Dedifferentiated amniotic fluid mesenchymal stem cell (primary cell): ENCODE data around the gene LIN37.

Experiments used
- DNase-seq: peaks from one replicate; pipeline ENCODE4 v3.0.0-alpha.2; 2016; ENCODE audit errors: extremely low spot score

LIN37 gene

GRCh38 chr19:35775046-35775297 lies 26.6 kb downstream of the LIN37 start:
- DNase-seq, result no peak

- DNase-seq, result peak; percentile 97
Observed at GRCh38 chr19:35775298-35776101, 27.1 kb downstream of the LIN37 start, which contains the start of gene ARHGAP33. Gene ARHGAP33 (plus strand): TSS chr19:35775564. CDS start chr19:35775659, 95 bp downstream.

GRCh38 chr19:35776102-35776788 lies 27.9 kb downstream of the LIN37 start:
- DNase-seq, result no peak

GRCh38 chr19:35777086-35777841 lies 28.9 kb downstream of the LIN37 start:
- DNase-seq, result no peak

- DNase-seq, result no peak
Observed at GRCh38 chr19:35777961-35778360, 29.6 kb downstream of the LIN37 start.

GRCh38 chr19:35779033-35779432 lies 30.7 kb downstream of the LIN37 start:
- DNase-seq, result no peak

GRCh38 chr19:35780058-35780457 lies 31.7 kb downstream of the LIN37 start:
- no peak for DNase-seq

GRCh38 chr19:35780717-35781116 lies 32.3 kb downstream of the LIN37 start:
- DNase-seq, result no peak

GRCh38 chr19:35781650-35782049 lies 33.3 kb downstream of the LIN37 start:
- no peak for DNase-seq

- no peak for DNase-seq
Observed at GRCh38 chr19:35782589-35782988, 34.2 kb downstream of the LIN37 start.

- no peak for DNase-seq
Observed at GRCh38 chr19:35783469-35784434, 35.4 kb downstream of the LIN37 start.

- DNase-seq, result no peak
Observed at GRCh38 chr19:35784503-35785338, 36.3 kb downstream of the LIN37 start.

- DNase-seq, result no peak
Observed at GRCh38 chr19:35785339-35785627, 36.9 kb downstream of the LIN37 start.

GRCh38 chr19:35786299-35787160 lies 38.2 kb downstream of the LIN37 start:
- DNase-seq, result no peak

- no peak for DNase-seq
Observed at GRCh38 chr19:35787227-35787799, 38.9 kb downstream of the LIN37 start.

- DNase-seq, result no peak
Observed at GRCh38 chr19:35788205-35788960, 40.0 kb downstream of the LIN37 start.

- DNase-seq, result no peak
Observed at GRCh38 chr19:35789195-35789977, 41.0 kb downstream of the LIN37 start.
